NCI-H82 (cell line): ENCODE data around the gene ZFHX3.
A peak's percentile ranks its signal among the peaks of the same experiment; 100 is the strongest.

Experiments
- DNase-seq: peaks from one replicate; lab custom pipeline; 2025; lab: John Stamatoyannopoulos, UW

Gene ZFHX3

GRCh38 chr16:73037331-73037745 lies 10.6 kb downstream of the ZFHX3 start:
- no peak for DNase-seq

GRCh38 chr16:73036074-73036826 lies 11.7 kb downstream of the ZFHX3 start:
- DNase-seq: peak; percentile 61

GRCh38 chr16:73034374-73034773 lies 13.6 kb downstream of the ZFHX3 start:
- DNase-seq: no peak

- DNase-seq: no peak
Measured at GRCh38 chr16:73033271-73033998, 14.5 kb downstream of the ZFHX3 start.

GRCh38 chr16:73032541-73033270 lies 15.2 kb downstream of the ZFHX3 start:
- DNase-seq: no peak

- DNase-seq: no peak
Measured at GRCh38 chr16:73031984-73032383, 15.9 kb downstream of the ZFHX3 start.

GRCh38 chr16:73031155-73031866 lies 16.6 kb downstream of the ZFHX3 start:
- peak; percentile 9 for DNase-seq

GRCh38 chr16:73028721-73029361 lies 19.1 kb downstream of the ZFHX3 start:
- DNase-seq: no peak

- DNase-seq: no peak
Measured at GRCh38 chr16:73028263-73028662, 19.7 kb downstream of the ZFHX3 start.

GRCh38 chr16:73027685-73028111 lies 20.2 kb downstream of the ZFHX3 start:
- DNase-seq: no peak

- DNase-seq: no peak
Measured at GRCh38 chr16:73026754-73027684, 20.9 kb downstream of the ZFHX3 start.

GRCh38 chr16:73025856-73026210 lies 22.1 kb downstream of the ZFHX3 start:
- no peak for DNase-seq

GRCh38 chr16:73025151-73025855 lies 22.6 kb downstream of the ZFHX3 start:
- DNase-seq: no peak

- DNase-seq: no peak
Measured at GRCh38 chr16:73024571-73025105, 23.3 kb downstream of the ZFHX3 start.

GRCh38 chr16:73023752-73024570 lies 24.0 kb downstream of the ZFHX3 start:
- no peak for DNase-seq

- no peak for DNase-seq
Measured at GRCh38 chr16:73023320-73023719, 24.6 kb downstream of the ZFHX3 start.

- no peak for DNase-seq
Measured at GRCh38 chr16:73022534-73022933, 25.4 kb downstream of the ZFHX3 start.

- DNase-seq: no peak
Measured at GRCh38 chr16:73021866-73022495, 25.9 kb downstream of the ZFHX3 start.
